Right lobe of liver (tissue), 4 donors: ENCODE data around the gene DHX16.

ENCODE experiments used
- POLR2A ChIP-seq: fragments of 450-650 bp; IDR thresholded peaks from one replicate; pipeline ENCODE4 v1.6.1; 2017; ENCODE audit warnings: antibody characterized with exemption, mild to moderate bottlenecking
- TF ChIP-seq, protein P1 (sequence below), 4 donors: fragments of 200-600 bp in 3 of 4; fragments of 450-650 bp in 1 of 4; IDR thresholded peaks; one replicate each; pipeline versions ENCODE4 v1.5.1 to v1.8.0; 2016 to 2022; ENCODE audit warnings: antibody characterized with exemption in 4 of 4, mild to moderate bottlenecking in 2 of 4
- donor health status: DM: no; HTN: no; CAD: no.
- donor health status: DM: no; HTN: no; CAD: no.
- donor health status: DM: no; HTN: yes; CAD: no.

DNA sequence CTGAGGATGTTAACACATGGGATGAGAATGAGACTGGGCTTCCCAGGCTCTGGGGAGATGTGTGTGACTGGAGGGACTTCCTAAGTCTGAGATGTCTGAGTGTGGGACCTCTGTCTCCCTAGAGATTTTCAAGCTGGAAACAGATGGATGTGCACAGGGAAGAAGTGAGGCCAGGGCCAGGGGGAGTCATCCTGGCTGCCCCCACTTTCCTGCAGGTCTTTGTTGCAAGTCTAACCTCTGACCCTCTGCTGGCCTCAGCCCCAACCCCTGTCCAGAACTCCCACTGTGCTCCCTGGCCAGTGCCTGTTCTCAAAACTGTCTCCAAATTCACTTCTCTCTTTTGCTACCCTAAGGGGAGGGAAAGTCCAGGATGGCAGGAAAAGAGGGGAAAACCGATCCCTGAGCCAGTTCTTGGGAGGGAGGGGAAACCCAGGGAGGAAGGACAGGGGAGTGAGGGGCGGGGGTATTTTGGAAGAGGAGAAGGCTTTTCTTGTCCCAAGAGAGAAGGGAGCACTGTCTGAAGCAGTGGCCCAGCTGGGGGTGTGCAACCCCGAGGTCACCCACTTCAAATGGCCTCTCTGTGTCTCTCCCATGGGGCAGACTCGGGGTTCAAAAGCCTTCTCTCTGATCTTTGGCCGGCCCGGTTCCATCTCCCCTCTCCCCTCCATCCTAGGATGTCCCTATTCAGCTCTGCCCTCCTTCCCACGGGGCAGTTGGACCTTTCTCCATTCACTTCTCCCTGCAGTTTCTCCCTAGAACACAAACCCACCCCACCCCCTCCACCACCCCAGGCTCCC lies 10.6 kb upstream of the DHX16 start:
- TF ChIP-seq, protein P1, sequence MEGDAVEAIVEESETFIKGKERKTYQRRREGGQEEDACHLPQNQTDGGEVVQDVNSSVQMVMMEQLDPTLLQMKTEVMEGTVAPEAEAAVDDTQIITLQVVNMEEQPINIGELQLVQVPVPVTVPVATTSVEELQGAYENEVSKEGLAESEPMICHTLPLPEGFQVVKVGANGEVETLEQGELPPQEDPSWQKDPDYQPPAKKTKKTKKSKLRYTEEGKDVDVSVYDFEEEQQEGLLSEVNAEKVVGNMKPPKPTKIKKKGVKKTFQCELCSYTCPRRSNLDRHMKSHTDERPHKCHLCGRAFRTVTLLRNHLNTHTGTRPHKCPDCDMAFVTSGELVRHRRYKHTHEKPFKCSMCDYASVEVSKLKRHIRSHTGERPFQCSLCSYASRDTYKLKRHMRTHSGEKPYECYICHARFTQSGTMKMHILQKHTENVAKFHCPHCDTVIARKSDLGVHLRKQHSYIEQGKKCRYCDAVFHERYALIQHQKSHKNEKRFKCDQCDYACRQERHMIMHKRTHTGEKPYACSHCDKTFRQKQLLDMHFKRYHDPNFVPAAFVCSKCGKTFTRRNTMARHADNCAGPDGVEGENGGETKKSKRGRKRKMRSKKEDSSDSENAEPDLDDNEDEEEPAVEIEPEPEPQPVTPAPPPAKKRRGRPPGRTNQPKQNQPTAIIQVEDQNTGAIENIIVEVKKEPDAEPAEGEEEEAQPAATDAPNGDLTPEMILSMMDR (IDR thresholded peaks at IDR 0.05): no peak
- TF ChIP-seq POLR2A: no peak
